A673 (cell line): ENCODE results near the gene ANO4.

ENCODE experiments used
- CTCF ChIP-seq: fragments of 300-800, 200-600 bp; sonication (generic); conservative IDR thresholded peaks from 2 replicates; pipeline ENCODE4 v1.5.1; 2017; ENCODE audit warnings: low read depth, mild to moderate bottlenecking, antibody characterized with exemption, low read length, moderate library complexity, mixed read lengths
- EZH2 ChIP-seq: fragments of 200-600 bp; sonication (generic); IDR thresholded peaks from 2 replicates; pipeline ENCODE4 v1.6.1; 2017; ENCODE audit warnings: borderline replicate concordance, low read depth, mild to moderate bottlenecking, mixed read lengths, antibody characterized with exemption, low read length; ENCODE audit not compliant: poor library complexity, severe bottlenecking

DNA sequence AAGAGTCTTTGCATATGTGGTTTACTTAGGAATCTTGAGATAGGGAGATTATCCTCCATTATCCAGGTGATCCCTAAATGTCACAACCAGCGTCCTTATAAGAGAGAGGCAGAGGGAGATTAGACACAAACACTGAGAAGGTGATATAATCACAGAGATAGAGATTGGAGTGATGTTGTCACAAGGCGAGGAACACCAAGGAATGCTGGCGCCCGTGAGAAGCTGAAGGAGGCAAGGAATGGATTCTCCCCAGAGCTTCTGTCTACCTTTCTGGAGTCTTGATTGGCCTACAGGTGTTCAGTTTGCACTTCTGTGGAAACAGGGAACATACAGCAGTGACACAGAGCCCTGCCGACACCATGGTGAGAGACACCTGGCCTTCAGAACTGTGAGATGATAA, 101.6 kb downstream of the ANO4 start:
- TF ChIP-seq CTCF (no peak), EZH2 (no peak)
